ENCODE results near the gene WWC2. TPM values are rescaled to one million over a fixed set of nuclear protein-coding genes. Genes with fewer than 3 reads are reported as not detected.

Gene WWC2
- total and polyA plus RNA-seq, 7 donors, result 2.9 to 15.5 (median 7.8) TPM

DNA sequence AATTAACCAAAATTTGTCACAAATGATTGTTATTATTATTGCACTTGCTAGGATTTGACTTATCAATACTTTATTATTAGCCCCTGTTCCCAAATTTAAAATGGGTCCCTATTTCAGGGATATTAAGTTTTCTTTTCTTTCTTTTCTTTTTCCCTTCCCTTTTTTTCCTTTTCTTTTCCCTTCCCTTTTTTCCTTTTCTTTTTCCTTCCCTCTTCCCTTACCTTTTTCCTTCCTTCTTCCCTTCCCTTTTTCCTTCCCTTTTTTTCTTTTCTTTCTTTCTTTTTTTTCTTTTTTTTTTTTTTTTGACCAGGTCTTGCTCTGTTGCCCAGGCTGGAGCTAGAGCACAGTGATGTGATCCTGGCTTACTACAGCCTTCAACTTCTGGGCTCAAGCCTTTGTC, 33.8 kb downstream of the WWC2 start:
- intact Hi-C loops (cut with DNase I), result no loop called here
- Histone ChIP-seq H3K9me3 (no peaks in the 10 kb centered on the region), H3K4me1 (no peaks in the 10 kb centered on the region), H3K27ac (no peak overlapping the region), H3K4me3 (no peak overlapping the region), H3K36me3 (ENCODE audit: insufficient read depth in 1 of 2, low read depth in 1 of 2) (no peaks in the 10 kb centered on the region), H3K27me3 (ENCODE audit: insufficient read depth in 3 of 3, low read length in 2 of 3) (no peaks in the 10 kb centered on the region)
- ATAC-seq (no peak), DNase-seq (no peak)
- TF ChIP-seq, protein P1, sequence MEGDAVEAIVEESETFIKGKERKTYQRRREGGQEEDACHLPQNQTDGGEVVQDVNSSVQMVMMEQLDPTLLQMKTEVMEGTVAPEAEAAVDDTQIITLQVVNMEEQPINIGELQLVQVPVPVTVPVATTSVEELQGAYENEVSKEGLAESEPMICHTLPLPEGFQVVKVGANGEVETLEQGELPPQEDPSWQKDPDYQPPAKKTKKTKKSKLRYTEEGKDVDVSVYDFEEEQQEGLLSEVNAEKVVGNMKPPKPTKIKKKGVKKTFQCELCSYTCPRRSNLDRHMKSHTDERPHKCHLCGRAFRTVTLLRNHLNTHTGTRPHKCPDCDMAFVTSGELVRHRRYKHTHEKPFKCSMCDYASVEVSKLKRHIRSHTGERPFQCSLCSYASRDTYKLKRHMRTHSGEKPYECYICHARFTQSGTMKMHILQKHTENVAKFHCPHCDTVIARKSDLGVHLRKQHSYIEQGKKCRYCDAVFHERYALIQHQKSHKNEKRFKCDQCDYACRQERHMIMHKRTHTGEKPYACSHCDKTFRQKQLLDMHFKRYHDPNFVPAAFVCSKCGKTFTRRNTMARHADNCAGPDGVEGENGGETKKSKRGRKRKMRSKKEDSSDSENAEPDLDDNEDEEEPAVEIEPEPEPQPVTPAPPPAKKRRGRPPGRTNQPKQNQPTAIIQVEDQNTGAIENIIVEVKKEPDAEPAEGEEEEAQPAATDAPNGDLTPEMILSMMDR (IDR thresholded peaks at IDR 0.05), result no peak

DNA sequence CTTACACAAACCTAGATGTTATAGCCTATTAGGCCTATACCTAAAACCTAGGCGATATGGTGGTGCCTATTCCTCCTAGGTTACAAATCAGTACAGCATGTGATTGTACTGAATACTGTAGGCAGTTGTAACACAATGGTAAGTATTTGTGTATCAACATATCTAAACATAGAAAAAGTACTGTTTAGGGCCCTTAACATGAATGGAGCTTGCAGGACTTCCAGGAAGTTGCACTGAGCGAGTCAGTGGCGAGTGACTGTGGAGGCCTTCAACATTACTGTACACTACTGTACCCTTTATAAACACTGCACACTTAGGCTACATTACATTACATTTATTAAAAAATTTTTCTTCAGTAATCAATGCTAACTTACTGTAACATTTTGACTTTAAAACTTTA, 37.8 kb downstream of the WWC2 start:
- Histone ChIP-seq H3K36me3 (ENCODE audit: insufficient read depth in 1 of 2, low read depth in 1 of 2) (no peaks in the 10 kb centered on the region), H3K4me3 (no peak overlapping the region), H3K4me1 (peaks cover 1% of the 10 kb centered on the region), H3K27ac (no peak overlapping the region), H3K27me3 (ENCODE audit: insufficient read depth in 3 of 3, low read length in 2 of 3) (no peaks in the 10 kb centered on the region), H3K9me3 (no peaks in the 10 kb centered on the region)
- TF ChIP-seq, protein P1 (IDR thresholded peaks at IDR 0.05), result no peak
- intact Hi-C loops (cut with DNase I), result no loop called here
- 96 to 99% (median 97%) methylated on average over 3 of the region's 3 CpGs for WGBS, 3 donors
- no peak for ATAC-seq
- no peak for DNase-seq

DNA sequence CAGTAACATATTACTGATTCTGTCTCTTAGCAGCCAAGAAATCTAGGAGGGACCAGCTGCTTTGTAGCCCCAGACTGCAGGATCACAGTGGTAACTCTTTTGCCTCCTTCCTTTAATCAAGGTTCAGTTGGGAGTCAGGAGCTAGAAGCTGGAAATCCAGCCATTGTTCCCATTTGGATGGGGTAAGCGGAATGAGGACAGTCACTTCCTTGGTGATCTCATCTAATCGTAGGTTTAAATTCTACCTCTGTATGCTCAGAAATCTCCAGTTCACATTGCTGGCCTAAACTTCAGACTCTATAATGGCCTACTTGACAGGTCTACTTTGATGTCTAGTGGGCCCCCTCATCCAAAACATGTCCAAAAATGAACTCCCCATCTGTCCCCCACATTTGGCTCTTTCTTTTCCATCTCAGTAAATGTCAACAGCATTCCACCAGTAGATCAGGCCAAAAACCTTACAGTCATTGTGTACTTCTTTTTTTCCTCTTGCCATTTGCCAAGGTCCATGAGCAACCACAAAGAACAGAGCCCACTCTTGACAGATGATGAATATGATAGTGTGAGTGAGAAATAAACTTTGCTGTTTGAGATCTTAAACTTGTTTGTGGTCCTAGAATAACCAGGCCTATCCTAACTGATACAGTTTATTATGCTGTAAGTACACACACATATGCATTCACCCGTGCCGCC, 40.1 kb downstream of the WWC2 start:
- ATAC-seq (no peak), DNase-seq (no peak)
- TF ChIP-seq, protein P1 (IDR thresholded peaks at IDR 0.05), result no peak
- H3K4me1 ChIP-seq, result peaks cover 19% of the 10 kb centered on the region
- H3K9me3 ChIP-seq, result no peaks in the 10 kb centered on the region
- no peak overlapping the region for H3K27ac ChIP-seq
- no peaks in the 10 kb centered on the region for H3K27me3 ChIP-seq (ENCODE audit: insufficient read depth in 3 of 3, low read length in 2 of 3)
- H3K4me3 ChIP-seq, result no peak overlapping the region
- intact Hi-C loops (cut with DNase I), result no loop called here
- H3K36me3 ChIP-seq (ENCODE audit: insufficient read depth in 1 of 2, low read depth in 1 of 2), result no peaks in the 10 kb centered on the region
- 80 to 94% (median 81%) methylated on average over 4 of the region's 4 CpGs for WGBS, 3 donors

DNA sequence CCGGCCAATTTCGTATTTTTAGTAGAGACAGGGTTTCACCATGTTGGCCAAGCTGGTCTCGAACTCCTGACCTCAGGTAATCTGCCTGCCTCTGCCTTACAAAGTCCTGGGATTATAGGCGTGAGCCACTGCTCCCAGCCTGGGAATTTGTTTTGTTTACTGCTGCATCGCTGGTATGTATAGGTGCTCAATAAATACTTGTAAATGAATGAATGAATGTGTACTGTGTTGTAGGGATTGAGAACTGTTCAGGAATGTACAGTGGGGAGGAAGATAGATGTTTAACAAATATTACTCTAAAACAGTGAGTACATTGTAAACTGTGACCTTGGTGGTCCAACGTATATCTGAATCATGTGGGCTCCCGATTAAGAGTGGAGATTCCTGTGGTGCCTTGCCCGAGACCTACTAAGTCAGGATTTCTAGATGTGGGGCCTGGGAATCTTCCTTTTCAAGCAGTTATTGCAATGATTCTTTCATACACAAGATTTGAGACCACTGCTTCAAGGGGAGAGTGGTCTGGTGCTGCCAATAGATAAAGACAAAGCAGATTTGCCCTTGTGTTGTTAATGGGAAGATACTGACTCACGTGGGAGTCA, 41.0 kb downstream of the WWC2 start:
- TF ChIP-seq, protein P1 (IDR thresholded peaks at IDR 0.05), result no peak
- 95 to 97% (median 95%) methylated on average over 9 of the region's 9 CpGs for WGBS, 3 donors
- DNase-seq (no peak), ATAC-seq (no peak)
- Histone ChIP-seq H3K9me3 (no peaks in the 10 kb centered on the region), H3K27me3 (ENCODE audit: insufficient read depth in 3 of 3, low read length in 2 of 3) (no peaks in the 10 kb centered on the region), H3K27ac (no peak overlapping the region), H3K4me3 (no peak overlapping the region), H3K36me3 (ENCODE audit: insufficient read depth in 1 of 2, low read depth in 1 of 2) (no peaks in the 10 kb centered on the region), H3K4me1 (peaks cover 19% of the 10 kb centered on the region)
- intact Hi-C loops (cut with DNase I), result loop anchor here in 1 of 2 donors (5.0 kb wide), 1 partner anchor 38 kb away; no protein-coding TSS in a partner anchor

All from psoas muscle (tissue), 8 donors.